GM15510 (cell line): Measurements from ENCODE around the gene DAPK3.

Experiments used
- POLR2A ChIP-seq: IDR thresholded peaks from 3 replicates; pipeline ENCODE4 v1.6.1; 2011; ENCODE audit warnings: borderline replicate concordance; ENCODE audit not compliant: insufficient read length; ENCODE audit errors: extremely low read depth

The DAPK3 gene

DNA sequence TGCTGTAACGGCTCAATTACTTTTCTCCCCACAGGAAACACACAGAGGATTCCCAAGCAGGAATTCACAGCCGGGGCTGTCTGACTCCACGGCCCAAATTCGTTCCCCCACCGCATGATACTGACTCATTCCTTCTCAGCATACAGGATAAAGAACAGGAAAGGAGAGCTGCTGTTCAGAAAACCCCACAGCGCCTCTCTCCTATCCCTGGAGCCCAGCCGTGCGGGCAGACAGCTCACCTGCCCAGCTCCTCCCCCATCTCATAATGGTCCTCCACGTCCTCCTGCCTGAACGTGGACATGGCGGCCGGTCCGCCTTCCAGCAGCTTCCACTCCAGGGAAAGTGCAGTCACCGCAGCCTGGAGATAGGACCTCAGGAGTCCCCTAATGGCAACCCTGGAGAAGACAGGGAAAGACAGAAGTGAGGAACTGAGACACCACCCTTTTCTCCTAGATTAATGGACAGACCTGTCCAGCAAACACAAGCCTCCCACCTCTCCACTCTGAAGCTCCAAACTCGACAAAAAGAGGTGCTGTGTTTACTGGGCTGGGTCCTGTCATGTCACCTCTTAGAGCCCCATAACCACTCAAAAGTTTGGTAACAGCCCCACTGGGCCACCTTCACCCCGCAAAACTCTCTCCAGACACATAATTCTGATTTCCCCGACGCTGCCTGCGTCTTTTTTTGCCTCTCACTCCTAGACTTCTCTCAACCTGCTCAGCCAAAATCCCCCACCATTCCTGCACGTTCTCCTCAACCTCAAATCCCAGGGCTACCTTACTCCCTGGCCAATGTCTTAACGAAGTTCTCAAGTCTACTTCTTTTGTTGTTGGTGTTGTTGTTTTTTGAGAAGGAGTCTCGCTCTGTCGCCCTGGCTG, 1.2 kb downstream of the DAPK3 start:
- no peak for TF ChIP-seq POLR2A

DNA sequence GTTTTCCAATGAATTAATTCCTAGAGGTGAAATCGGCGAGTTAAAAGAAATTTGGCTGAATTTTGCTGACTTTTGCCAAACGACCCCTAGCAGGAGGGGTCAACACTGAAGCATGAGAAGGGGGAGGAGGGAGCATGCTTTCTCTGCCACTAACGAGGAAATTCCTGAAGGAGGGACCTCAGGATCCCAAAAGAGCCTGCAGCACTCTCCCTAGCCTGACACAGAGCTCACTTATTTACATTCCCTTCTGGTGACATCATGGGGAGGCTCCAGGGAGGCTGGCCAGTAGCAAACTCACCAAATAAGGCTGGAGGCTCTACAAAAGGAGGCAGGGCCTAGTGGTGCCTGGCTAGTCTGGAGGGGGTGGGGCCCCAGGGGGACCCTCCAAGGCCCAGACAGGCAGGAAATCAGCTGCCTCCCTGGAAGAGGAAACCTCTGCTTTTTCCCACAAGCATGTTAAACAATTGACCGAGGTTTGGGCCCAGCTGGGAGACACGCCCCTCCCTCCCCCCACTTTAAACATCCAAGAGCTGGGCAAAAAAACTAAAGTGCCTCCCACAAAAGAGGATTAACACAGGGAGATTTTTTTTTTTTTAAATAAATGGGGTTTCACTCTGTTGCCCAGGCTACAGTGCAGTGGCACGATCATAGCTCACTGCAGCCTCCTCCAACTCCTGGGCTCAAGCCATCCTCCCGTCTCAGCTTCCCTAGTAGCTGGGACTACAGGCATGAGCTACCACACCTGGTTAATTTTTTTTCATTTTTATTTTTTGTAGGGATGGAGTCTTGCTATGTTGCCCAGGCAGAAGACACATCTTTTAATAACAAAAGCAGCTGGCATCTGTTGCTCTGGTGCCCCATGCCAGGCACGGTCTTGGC, 2.1 kb downstream of the DAPK3 start:
- no peak for TF ChIP-seq POLR2A

DNA sequence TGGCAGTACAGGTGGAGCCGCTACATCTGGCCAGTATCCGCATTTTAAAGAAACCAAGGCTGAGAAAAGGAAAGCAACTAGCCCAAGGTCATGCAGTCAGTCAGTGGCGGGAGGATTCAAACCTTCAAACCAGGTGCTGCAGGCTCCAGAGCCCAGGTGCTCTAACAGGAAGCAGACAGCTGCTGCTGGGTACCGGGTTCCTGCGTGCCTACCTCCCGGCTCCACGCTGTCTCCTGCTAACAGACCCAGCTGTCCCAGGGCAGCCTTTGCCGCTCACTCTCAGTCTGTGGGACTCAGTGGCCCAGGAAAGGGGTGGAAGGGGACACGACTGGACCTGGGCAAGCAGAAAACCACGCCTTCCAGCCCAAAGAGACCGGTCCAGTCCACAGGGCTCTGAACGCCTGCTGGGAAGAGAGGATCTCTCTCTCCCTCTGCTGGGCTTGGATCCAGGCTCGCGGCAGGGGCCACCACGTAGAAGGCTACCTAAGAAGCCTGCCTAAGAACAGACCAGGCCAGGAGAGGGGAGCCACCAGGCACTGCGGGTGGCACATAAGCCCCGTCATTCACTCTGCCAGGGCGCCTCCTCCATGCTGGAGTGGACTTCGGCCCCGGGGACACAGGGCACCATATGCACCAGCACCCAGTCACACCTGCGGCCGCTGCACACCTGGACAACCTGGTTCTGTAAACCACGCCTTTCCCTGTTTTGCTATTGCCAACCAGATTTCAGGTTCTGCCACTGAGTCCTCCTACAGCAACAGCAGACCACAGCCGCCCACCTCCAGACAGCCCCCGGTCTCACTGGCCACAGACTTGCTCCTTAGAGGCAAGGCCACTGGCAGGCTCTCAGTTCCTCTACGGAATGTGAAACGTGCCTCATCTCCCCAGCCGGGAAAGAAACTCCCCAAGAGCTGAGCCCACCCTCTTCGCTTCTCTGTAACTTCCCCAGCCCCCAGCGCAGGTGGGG, 4.6 kb downstream of the DAPK3 start:
- no peak for TF ChIP-seq POLR2A

DNA sequence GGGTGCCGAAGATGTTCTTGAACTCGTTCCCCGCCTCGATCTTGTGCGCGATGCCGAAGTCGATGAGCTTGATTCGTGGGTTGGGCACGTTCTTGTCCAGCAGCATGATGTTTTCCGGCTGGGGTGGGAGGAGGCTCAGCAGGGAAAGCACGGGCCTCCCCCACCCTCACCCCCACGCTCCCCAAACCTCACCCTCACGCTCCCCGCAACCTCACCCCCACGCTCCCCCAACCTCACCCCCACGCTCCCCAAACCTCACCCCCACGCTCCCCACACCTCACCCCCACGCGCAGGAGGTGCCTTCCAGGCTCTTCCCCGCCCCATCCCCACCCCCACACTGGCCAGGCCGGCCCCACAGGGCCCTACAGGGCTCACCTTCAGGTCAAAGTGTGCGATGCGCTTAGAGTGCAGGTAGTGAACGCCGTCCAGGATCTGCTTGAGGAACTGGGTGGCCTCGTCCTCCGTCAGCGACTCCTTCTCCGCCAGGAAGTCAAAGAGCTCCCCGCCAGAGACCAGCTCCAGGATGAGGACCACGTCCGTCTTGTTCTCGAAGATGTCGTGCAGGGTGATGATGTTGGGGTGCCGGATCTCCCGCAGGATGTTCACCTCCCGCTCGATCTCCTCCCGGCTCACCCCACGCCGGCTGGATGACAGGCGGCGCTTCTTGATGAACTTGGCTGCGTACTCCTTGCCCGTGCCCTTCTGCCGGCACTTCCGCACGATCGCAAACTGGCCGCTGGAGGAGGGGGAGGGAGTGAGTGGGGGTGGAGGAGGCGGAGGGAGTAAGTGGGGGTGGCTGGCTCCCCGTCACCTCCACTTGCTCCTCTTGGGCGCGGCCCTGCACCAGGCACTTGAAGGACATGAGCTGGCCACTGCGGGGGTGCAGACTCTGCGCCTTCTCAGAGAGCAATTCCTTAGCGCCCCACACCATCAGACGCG, 6.4 kb downstream of the DAPK3 start:
- TF ChIP-seq POLR2A = no peak

DNA sequence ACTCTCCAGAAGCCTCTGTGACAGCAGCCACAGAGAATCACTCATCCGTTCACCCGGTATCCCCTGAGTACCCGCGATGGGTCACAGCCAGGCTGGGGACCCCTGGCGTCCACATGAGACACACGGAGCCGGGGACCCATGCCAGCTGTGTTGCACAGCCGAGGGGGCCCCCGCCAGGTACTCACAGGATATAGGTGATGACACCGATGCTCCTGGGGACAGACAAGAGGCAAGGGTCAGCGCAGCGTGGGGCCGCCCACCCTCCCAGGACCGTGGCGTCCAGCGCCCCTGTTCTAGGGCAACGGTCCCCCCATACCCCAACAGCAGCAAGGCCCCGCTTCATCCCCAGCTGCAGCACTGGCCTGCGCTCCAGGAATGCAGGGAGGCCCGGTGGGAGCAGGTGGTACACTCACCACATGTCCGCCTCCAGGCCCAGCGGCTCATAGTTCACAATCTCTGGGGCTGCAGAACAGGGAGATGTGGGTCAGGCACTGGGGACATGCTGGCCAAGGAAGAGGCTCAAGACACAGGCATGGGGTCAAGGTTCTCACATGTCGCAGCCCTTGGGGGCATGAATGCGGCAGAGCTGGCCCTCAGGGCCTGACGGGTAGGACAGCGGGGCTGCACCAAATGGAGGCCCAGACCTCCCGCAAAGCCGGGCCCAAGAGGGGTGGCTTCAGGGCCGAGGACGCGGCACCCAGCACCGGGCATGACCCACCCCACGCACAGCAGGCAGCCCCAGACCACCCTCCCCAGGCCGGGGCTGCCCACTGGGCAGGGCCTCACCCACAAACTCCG, 7.2 kb downstream of the DAPK3 start:
- TF ChIP-seq POLR2A = no peak

DNA sequence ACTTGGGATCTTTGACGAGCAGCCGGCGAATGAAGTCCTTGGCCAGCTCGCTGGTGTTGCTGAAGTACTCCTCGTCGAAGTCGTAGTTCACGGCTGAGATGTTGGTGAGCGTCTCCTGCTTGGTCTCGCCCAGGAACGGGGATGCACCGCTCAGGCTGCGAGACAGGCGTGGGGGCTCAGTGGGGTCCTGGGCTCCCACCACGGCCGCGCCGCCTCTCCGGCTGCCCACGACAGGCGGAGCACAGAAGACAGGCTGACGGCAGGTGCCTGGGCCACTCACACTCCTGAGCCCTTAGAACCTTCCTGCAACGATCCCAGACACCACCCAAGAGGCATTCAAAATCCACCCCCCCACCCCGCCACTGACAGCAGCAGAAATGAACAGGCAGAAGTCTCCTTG, 9.9 kb downstream of the DAPK3 start:
- no peak for TF ChIP-seq POLR2A

DNA sequence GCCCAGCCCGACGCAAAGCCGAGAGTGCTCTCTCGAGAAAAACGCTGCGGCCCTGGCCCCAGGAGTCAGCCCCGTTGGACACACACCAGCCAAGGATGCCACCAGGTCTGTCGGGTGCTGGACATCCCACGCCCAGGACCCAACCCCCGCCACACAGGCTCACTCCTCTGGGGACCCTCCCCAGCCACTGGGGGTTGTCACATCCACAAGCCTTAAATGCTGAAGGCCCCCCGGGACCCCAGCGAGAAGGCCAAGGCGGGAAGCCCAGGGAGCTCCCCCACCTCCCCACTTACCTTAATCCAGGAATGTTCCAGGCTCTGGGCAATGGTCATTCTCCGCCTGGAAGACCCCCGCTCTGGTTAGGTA, 11.2 kb downstream of the DAPK3 start:
- no peak for TF ChIP-seq POLR2A

DNA sequence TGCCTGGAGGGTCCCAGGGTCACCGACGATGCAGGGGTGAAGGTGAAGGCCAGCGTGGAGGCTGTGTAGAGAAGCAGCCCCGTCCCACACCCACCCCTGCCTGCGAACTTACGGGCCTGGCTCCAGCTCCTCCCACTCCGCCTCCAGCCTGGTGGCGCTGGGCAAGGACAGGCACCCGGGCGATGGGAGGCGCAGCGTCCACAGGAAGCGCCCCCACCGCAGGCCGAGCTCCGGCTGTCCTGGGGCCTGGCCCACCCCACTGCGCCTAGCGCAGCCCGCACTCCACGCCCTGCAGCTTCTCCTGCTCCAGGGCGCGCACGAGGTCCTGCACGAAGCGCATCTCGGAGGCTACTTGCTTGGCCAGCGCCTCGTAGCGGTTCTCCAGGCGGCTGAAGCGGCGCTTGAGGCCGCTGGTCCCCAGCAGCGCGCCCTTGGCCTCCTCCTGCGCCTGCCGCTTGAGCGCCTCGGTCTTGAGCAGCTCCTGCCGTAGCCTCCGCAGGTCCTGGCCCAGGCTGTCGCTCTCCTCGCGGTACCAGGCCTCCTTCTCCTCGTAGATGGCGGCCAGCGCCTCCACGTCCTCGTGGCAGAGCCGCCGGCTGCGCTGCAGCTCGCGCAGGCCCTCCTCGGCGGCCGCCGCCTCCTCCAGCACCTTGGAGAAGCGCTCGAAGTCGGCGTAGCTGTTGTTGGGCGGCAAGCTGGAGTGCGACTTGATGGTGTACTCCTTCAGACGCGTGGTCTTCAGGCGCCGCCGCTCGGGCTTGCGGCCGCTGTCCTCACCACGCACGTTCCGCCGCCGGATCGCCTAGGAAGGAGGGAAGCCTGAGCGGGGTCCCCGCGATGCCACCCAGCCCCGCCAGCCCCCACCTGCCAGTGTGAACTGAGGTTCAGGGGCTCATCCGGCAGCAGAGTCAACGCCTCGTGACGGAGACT, 11.8 kb downstream of the DAPK3 start:
- no peak for TF ChIP-seq POLR2A

DNA sequence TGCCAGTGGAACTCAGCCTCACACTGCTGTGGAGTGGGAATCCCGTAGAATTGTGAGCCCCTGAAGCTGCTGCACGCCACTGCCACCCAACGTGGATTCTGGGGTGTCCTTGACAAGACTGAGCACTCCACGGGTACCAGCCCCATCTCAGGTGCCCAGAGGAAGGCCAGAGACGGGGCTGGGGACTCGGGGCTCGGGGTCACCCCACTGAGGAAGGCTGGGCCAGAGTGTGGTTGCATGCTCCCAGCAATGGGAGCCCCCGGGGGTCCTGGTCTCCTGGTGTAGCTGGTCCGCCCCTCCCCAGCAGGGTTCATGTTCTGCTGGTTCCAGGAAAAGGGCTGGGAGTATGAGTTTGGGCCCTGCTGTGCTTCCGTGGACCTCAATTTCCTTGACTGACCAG, 15.2 kb downstream of the DAPK3 start:
- TF ChIP-seq POLR2A = no peak

DNA sequence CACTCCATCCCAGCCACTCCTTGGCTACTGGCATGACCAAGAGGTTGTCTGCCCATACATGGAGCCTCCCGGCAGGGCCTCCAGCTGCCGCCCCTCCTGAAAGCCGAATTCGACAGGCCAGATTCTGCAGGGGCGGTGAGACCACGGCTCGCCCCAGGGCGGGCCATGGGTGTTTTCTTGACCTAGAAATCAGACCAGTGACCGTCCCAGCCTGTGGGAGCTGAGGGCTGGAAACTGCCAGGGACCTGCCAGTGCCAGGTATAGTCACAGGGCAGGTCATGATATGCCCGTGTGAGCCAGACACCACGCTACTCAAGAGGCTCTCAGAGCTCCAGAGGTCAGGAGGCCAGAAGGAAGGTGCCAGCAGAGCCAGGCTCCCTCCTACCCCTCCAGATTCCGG, 16.8 kb downstream of the DAPK3 start:
- no peak for TF ChIP-seq POLR2A

DNA sequence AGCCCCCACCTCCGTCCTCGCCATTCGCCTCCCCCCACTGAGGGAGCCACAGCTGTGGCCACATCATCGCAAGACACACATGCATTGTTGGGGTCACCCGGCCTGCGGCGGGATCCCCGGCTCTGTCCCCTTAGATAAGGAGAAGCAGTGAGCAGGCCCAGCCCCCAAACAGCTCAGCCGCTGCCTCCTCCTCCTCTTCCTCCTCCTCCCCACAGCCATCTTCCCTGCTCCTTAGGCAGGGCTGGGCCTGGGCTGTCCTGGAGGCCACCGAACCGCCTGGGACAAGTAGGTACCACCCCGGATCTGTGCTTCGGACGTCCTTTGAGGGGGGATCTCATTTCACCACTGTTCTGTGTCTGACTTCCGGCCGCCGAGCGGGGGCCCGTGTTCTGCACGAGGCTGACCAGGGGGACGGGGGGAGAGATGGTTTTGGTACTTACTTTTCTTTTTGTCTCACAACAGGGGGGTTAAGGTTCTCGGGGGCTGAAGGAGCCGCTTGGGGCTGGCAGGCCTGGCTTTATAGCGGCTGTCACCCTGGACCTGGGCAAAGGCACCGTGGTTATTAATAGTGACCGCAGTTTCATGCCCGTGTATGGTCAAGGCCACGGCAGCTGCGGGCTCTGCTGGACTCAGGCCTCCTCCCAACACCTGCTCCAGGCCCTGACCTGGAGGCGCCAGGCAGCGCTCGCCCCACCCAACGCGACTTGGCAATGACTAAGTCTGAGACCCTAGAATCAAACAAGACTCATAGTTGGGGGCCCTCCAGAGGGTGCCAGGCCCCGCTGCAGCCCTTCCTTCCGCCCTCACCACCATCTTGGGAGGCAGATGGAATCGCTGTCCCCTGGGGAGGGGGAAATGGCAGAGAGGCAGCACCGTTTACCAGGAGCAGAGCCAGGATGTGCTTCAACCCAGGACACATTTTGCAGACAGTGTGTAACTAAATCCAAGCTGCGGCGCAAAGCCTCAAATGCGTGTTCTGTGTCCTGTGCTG, 19.7 kb downstream of the DAPK3 start:
- TF ChIP-seq POLR2A = no peak
